Measurements from ENCODE around the gene GRIK4.

GRCh38 chr11:120568572-120569307 is 57.2 kb downstream of the GRIK4 start:
- TF ChIP-seq CTCF (conservative IDR thresholded peaks at IDR 0.05 in 1 of 2, IDR thresholded peaks at IDR 0.05 in 1 of 2; ENCODE audit: extremely low read depth in 1 of 2, insufficient read depth in 1 of 2, low read depth in 1 of 2, low read length in 2 of 2) (no peak), EZH2 (IDR thresholded peaks at IDR 0.05; ENCODE audit: borderline replicate concordance, low read length) (no peak)

All from mammary epithelial cell (primary cell).